CD14-positive monocyte (primary cell): ENCODE data around the gene CCDC178. TPM values are rescaled to one million over a fixed set of nuclear protein-coding genes. Genes with fewer than 3 reads are reported as not detected.

Source experiments
- DNase-seq, 3 donors: peaks; one replicate each; pipeline ENCODE4 v3.0.0-alpha.2; 2011 to 2022
- H2AFZ ChIP-seq: 2 replicates; pipeline ENCODE4 v1.6.0; 2012; ENCODE audit warnings: mild to moderate bottlenecking, low read depth, low read length, inconsistent platforms; ENCODE audit not compliant: insufficient read depth, poor library complexity, severe bottlenecking
- H3K27ac ChIP-seq, 2 donors: 1 replicate in 1 of 2; 2 replicates in 1 of 2; pipeline ENCODE4 v1.5.1; 2012 to 2013; ENCODE audit warnings: low read length in 2 of 2, control low read depth in 1 of 2, inconsistent platforms in 1 of 2, low read depth in 1 of 2, mild to moderate bottlenecking in 1 of 2
- H3K27me3 ChIP-seq, 2 donors: one replicate each; pipeline versions ENCODE4 v1.6.0 to v1.6.1; 2011 to 2013; ENCODE audit warnings: low read length in 2 of 2; ENCODE audit not compliant: control insufficient read depth in 2 of 2, insufficient read depth in 2 of 2
- H3K36me3 ChIP-seq, 2 donors: replicated peaks in 1 of 2; 1 replicate in 1 of 2; 2 replicates in 1 of 2; pipeline versions ENCODE4 v1.5.1 to v1.6.1; 2012 to 2013; ENCODE audit warnings: low read length in 2 of 2, control low read depth in 1 of 2, inconsistent platforms in 1 of 2, mild to moderate bottlenecking in 1 of 2; ENCODE audit not compliant: insufficient read depth in 2 of 2, control insufficient read depth in 1 of 2
- H3K4me1 ChIP-seq, 2 donors: 1 replicate in 1 of 2; 2 replicates in 1 of 2; pipeline versions ENCODE4 v1.5.1 to v1.6.1; 2012 to 2013; ENCODE audit warnings: low read length in 2 of 2, control low read depth in 1 of 2, inconsistent platforms in 1 of 2, mild to moderate bottlenecking in 1 of 2, moderate library complexity in 1 of 2; ENCODE audit not compliant: insufficient read depth in 2 of 2, control insufficient read depth in 1 of 2
- H3K4me2 ChIP-seq: replicated peaks from 2 replicates; pipeline ENCODE3; 2012; ENCODE audit warnings: low read length, moderate library complexity, mild to moderate bottlenecking; ENCODE audit not compliant: poor library complexity, severe bottlenecking; ENCODE audit errors: extremely low read depth
- H3K4me3 ChIP-seq, 3 experiments: fragments of 200-600 bp in 1 of 3; sonication (generic) in 1 of 3; replicated peaks in 1 of 3; 1 replicate in 2 of 3; 2 replicates in 1 of 3; pipeline ENCODE4 v1.5.1; 2011 to 2013; ENCODE audit warnings: low read length in 3 of 3, mild to moderate bottlenecking in 3 of 3, control low read depth in 2 of 3, low read depth in 2 of 3, inconsistent platforms in 1 of 3, moderate library complexity in 1 of 3
- H3K79me2 ChIP-seq: 2 replicates; pipeline ENCODE4 v1.6.0; 2012; ENCODE audit warnings: mild to moderate bottlenecking, control low read depth, inconsistent platforms, low read length, moderate library complexity; ENCODE audit not compliant: insufficient read depth
- H3K9ac ChIP-seq: 2 replicates; pipeline ENCODE4 v1.6.0; 2017; ENCODE audit warnings: low read length, mild to moderate bottlenecking; ENCODE audit not compliant: insufficient read depth, poor library complexity, severe bottlenecking
- H3K9me3 ChIP-seq, 2 donors: replicated peaks in 1 of 2; 1 replicate in 1 of 2; 2 replicates in 1 of 2; pipeline versions ENCODE4 v1.5.1 to v1.6.1; 2012 to 2013; ENCODE audit warnings: low read length in 2 of 2, control low read depth in 1 of 2; ENCODE audit not compliant: control insufficient read depth in 1 of 2, insufficient read depth in 1 of 2
- H4K20me1 ChIP-seq: 2 replicates; pipeline ENCODE4 v1.6.0; 2012; ENCODE audit warnings: mild to moderate bottlenecking, low read length, control low read depth, moderate library complexity; ENCODE audit not compliant: insufficient read depth
- H3K27ac Mint-ChIP-seq, 7 donors: one replicate each; pipeline ENCODE4 v1.8.0; 2020; ENCODE audit warnings: mild to moderate bottlenecking in 7 of 7, mixed read lengths in 7 of 7, moderate library complexity in 6 of 7, inconsistent platforms in 2 of 7
- H3K27me3 Mint-ChIP-seq, 3 donors: one replicate each; pipeline ENCODE4 v1.8.0; 2021 to 2022; ENCODE audit warnings: low read depth in 3 of 3, mild to moderate bottlenecking in 3 of 3, mixed read lengths in 3 of 3, moderate library complexity in 3 of 3, inconsistent platforms in 1 of 3
- H3K36me3 Mint-ChIP-seq, 2 donors: one replicate each; pipeline ENCODE4 v1.8.0; 2020; ENCODE audit warnings: mixed read lengths in 2 of 2, inconsistent platforms in 1 of 2, mild to moderate bottlenecking in 1 of 2
- H3K4me1 Mint-ChIP-seq: one replicate; pipeline ENCODE4 v1.8.0; 2020; ENCODE audit warnings: mild to moderate bottlenecking, mixed read lengths
- H3K4me3 Mint-ChIP-seq, 2 donors: one replicate each; pipeline ENCODE4 v1.8.0; 2020; ENCODE audit warnings: mild to moderate bottlenecking in 2 of 2, mixed read lengths in 2 of 2, moderate library complexity in 1 of 2
- H3K9me3 Mint-ChIP-seq, 7 donors: one replicate each; pipeline ENCODE4 v1.8.0; 2020 to 2022; ENCODE audit warnings: mixed read lengths in 7 of 7, mild to moderate bottlenecking in 6 of 7, moderate library complexity in 6 of 7, inconsistent platforms in 2 of 7
- CTCF ChIP-seq: fragments of 200-600 bp; IDR thresholded peaks from one replicate; pipeline ENCODE4 v1.8.0; 2022; ENCODE audit warnings: antibody characterized with exemption, mild to moderate bottlenecking
- WGBS: methylation state at CpG from one replicate; pipeline ENCODE4 v1.1.5; 2013; ENCODE audit warnings: missing lambda C conversion rate; ENCODE audit not compliant: insufficient coverage; 5-methylcytosine and 5-hydroxymethylcytosine counted together
- intact Hi-C, 2 donors: fragments of 100-400 bp; cut with micrococcal nuclease; formaldehyde crosslinking; loops; one replicate each; pipeline versions ENCODE4 v1.15.0 to v1.15.1; 2023
- polyA plus RNA-seq, 3 donors: library from polyadenylated mRNA; depleted of rRNA in 1 of 3; unstranded in 2 of 3; stranded (reverse) in 1 of 3; fragments of 300-500 nt in 2 of 3; fragments of >200 nt in 1 of 3; fragmentation: Illumina TruSeq in 2 of 3; gene quantifications; 1 replicate in 2 of 3; 2 replicates in 1 of 3; pipeline ENCODE4 v1.2.3, GENCODE V29; 2012 to 2021

Gene CCDC178
- polyA plus RNA-seq, 3 donors, result not detected

- DNase-seq, result peak; percentile 5 to 36 (median 21)
- H2AFZ ChIP-seq, result no peak overlapping the region
- H4K20me1 ChIP-seq, result no peaks in the 10 kb centered on the region
- H3K79me2 ChIP-seq, result no peaks in the 10 kb centered on the region
- no peaks in the 10 kb centered on the region for H3K9me3 ChIP-seq
- H3K27me3 ChIP-seq, result no peaks in the 10 kb centered on the region
- H3K4me3 ChIP-seq, result no peak overlapping the region
- no peaks in the 10 kb centered on the region for H3K4me1 ChIP-seq
- H3K27ac ChIP-seq, result no peak overlapping the region
- no peak overlapping the region for H3K4me2 ChIP-seq
- intact Hi-C loops, result no loop called here
- TF ChIP-seq CTCF, result peak; percentile 86
- Mint-ChIP-seq H3K9me3 (peaks cover 0 to 4% (median 0%) of the 10 kb centered on the region in 7 donors), H3K27ac (peak overlapping the region in 1 of 7 donors; percentile 53), H3K36me3 (no peaks in the 10 kb centered on the region), H3K27me3 (no peaks in the 10 kb centered on the region), H3K4me1 (no peaks in the 10 kb centered on the region), H3K4me3 (no peak overlapping the region)
- H3K36me3 ChIP-seq, result no peaks in the 10 kb centered on the region
- WGBS, result 100% methylated on average over 1 of the region's 6 CpGs
- H3K9ac ChIP-seq, result no peak overlapping the region
Measured at GRCh38 chr18:33231474-33232317, 208.8 kb downstream of the CCDC178 start.

DNA sequence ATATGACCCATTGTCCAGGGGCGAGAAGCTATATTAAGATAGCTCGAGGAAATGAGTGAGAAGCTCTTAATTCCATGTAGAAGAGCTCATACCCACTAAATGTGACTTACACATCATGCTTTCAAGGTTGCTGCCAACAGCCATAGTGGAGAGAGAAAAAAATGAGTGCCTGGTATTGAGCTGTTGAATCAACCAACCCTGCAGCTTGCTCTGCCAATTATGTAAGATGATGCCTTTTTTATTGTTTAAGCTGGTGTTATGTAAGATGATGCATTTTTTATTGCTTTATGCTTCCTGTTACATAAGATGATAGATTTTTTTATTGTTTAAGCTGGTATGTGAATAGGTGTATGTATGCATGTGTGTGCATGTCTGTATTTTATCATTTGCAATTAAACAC is 228.2 kb downstream of the CCDC178 start:
- Histone ChIP-seq H3K9me3 (no peaks in the 10 kb centered on the region), H2AFZ (no peak overlapping the region), H3K4me2 (no peak overlapping the region), H3K27me3 (peaks cover 0 to 2% of the 10 kb centered on the region in 2 donors), H3K9ac (no peak overlapping the region), H3K27ac (no peak overlapping the region), H3K36me3 (no peaks in the 10 kb centered on the region), H3K79me2 (no peaks in the 10 kb centered on the region), H4K20me1 (no peaks in the 10 kb centered on the region), H3K4me3 (no peak overlapping the region), H3K4me1 (no peaks in the 10 kb centered on the region)
- Mint-ChIP-seq H3K9me3 (no peaks in the 10 kb centered on the region), H3K36me3 (no peaks in the 10 kb centered on the region), H3K4me3 (no peak overlapping the region), H3K27ac (no peak overlapping the region), H3K4me1 (no peaks in the 10 kb centered on the region), H3K27me3 (peaks cover 0 to 4% (median 2%) of the 10 kb centered on the region in 3 donors)
- intact Hi-C loops, result no loop called here
- no peak for DNase-seq
- WGBS, result no CpG with 5 or more reads among the region's 2 CpGs
- no peak for TF ChIP-seq CTCF
